Activated CD4-positive, CD25-positive, alpha-beta regulatory T cell treated with anti-CD3 and anti-CD28 coated beads, Interleukin-2, amount 50 U/mL, for 24 hours (primary cell): Measurements from ENCODE around the gene RAB6D.
A peak's percentile ranks its signal among the peaks of the same experiment; 100 is the strongest.
"Not testable (repeated sequence)": the region's sequence is repeated elsewhere in the genome, so short reads cannot be mapped to it uniquely, and the experiment has no call there.

Experiments
- ATAC-seq, 2 donors: fragments of 150-1000 bp; cut with Tn5 transposase; one replicate each; pipeline ENCODE4 v1.10.0; 2021; ENCODE audit warnings: mild to moderate bottlenecking in 1 of 2, moderate library complexity in 1 of 2

RAB6D gene

GRCh38 chr2:131363703-131364186, at the start of gene RAB6D:
Gene RAB6D (minus strand): TSS chr2:131364168. CDS start chr2:131363720, 448 bp downstream.
- not testable (repeated sequence) for ATAC-seq

GRCh38 chr2:131413148-131413747, 49.3 kb upstream of the RAB6D start:
- peak in 1 of 2 donors; percentile 53 for ATAC-seq

- ATAC-seq, result no peak
Observed at GRCh38 chr2:131410173-131410572, 46.2 kb upstream of the RAB6D start.

DNA sequence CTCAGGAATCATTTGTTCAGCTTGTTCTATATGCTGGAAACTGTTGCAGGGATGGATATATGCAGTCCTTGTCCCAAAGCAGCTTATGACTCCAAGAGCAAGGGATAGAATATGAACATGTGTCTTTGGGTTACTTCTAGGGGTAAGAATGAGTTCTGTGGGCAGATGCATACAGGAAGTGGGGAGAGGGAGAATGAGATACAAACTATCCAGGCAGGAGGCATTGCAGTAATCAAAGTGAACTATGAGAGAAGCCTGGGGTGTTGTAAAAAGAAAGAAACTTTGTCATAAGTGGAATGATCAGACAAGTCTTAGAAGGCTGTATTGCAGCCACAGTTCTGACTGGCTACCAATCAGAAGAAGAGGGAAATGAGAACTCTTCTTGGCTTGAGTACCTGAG, 44.8 kb upstream of the RAB6D start:
- ATAC-seq, result no peak

GRCh38 chr2:131408207-131408606, 44.2 kb upstream of the RAB6D start:
- ATAC-seq, result no peak

DNA sequence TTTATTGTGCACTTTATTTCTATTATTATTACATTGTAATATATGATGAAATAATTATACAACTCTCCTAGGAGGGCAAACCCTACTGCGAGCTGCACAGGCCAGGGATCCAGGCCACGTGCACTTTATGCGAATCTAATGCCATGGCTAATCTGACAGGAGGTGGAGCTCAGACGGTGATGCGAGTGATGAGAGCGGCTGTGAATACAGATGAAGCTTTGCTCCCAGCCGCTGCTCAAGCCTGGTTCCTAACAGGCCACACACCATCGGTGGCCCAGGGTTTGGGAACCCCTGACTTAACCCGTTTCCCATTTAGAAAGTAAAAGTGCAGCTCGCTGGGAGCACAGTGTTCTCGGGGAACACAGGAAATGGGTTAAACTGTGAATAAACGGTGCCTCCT, 40.8 kb upstream of the RAB6D start:
- no peak for ATAC-seq

DNA sequence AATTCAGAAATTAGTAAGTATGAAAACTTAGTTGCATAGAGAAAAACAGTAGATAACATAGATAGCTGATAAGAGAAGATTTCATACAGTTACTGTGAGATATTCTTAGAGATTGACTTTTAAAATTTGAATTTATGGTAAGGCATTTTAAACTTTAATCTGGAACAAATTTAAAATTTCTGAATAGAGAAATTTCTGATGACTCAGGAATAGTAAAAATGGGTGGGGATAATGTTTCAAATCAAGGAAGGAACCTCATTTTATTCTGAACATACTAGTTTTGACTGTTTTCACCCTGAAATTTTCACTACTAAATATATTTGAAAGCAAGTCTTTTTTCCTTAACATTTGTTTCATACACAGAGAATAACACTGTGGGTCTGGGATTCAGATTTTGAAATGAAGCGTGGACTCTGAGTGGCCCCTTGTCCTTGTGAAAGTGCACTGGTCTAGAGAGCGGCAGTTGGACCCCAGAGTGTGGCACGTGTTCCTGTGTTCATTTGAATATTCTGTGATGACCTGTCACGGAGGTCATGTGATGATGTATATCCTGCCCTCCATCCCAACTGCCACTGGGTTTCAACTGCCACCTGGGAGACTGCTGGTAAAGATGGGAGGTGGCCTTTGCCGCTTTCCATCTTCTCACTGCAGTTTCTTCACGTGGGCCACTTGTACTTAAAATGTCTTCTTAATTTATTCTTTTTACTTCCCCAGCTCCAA, 38.5 kb upstream of the RAB6D start:
- ATAC-seq, result no peak

- no peak for ATAC-seq
Observed at GRCh38 chr2:131400849-131401248, 36.9 kb upstream of the RAB6D start.

DNA sequence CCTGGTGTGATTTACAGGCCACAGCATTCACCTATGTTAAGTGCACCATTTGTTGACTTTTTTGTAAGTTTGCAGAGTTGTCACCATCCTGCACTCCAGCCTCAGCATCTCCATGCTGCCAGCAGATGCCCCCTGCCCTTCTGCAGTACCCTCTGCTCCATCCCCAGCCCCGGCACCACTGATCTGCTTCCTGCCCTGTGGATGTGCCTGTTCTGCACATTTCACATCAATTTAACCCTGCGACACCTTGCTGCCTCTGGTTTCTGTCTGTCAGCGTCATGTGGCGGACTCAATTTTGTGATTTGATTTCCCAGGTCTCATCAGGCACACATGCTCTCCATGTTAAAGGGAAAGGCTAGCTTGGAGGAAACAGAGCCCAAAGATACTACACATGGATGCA, 36.5 kb upstream of the RAB6D start:
- ATAC-seq, result not testable (repeated sequence)

DNA sequence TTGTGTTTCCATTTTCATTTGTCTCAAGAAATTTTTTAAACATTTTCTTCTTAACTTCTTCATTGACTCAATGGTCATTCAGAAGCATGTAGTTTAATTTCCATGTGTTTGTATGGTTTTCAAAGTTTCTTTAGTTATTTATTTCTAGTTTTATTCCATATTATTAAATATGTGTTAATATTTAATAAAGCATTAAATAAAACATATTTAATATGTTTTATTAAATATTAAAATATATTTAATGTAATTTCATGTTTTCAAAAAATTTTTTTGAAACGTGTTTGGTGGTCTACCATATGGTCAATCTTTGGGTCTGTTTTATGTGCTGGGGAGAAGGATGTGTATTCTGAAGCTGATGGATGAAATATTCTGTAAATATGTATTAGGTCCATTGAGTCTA, 32.2 kb upstream of the RAB6D start:
- ATAC-seq, result not testable (repeated sequence)

GRCh38 chr2:131395024-131395645, 31.2 kb upstream of the RAB6D start:
- ATAC-seq, result not testable (repeated sequence)

- ATAC-seq, result peak in 1 of 2 donors; percentile 36
Observed at GRCh38 chr2:131394147-131394931, 30.4 kb upstream of the RAB6D start.

GRCh38 chr2:131391953-131392352, 28.0 kb upstream of the RAB6D start:
- ATAC-seq, result not testable (repeated sequence)

GRCh38 chr2:131391471-131391870, 27.5 kb upstream of the RAB6D start:
- not testable (repeated sequence) for ATAC-seq

GRCh38 chr2:131390495-131391130, 26.6 kb upstream of the RAB6D start:
- not testable (repeated sequence) for ATAC-seq

DNA sequence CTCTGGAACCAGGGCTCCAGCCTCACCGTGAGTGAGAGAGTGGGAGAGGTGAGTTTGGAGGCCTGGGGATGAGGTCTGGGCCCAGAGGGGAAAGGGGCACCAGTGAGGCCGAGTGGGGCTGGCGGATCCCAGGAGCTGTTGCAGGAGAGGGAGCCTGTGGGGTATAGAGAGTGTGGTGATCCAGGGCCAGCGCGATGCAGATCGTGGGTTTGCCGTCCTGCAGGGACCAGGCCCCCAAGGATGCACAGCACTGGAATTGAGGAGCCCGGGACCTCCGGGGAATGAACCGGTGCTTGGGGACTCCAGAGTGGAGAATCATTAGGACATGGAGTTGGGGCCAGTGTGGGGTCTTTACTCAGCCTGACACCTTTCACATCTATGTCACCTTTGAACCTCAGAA, 25.7 kb upstream of the RAB6D start:
- no peak for ATAC-seq

DNA sequence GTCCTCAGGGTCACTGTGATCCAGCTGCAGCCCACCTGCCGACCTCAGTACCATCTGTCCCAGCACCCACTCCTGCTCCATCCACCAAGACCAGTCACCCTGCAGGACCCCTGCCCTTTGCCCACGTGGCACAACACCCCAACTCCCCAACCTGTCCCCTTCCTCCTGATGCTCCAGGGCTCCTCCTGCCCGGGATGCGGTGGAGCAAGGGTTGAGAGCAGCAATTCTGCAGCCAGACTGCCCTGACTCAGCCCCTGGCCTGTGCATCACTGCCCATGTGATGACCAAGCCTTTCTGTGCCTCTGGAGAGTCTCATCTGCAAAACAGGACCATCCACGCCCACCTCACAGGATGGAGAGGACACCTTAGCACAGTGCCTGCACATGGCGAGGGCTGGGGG, 24.9 kb upstream of the RAB6D start:
- not testable (repeated sequence) for ATAC-seq

- not testable (repeated sequence) for ATAC-seq
Observed at GRCh38 chr2:131373111-131373510, 9.1 kb upstream of the RAB6D start.

DNA sequence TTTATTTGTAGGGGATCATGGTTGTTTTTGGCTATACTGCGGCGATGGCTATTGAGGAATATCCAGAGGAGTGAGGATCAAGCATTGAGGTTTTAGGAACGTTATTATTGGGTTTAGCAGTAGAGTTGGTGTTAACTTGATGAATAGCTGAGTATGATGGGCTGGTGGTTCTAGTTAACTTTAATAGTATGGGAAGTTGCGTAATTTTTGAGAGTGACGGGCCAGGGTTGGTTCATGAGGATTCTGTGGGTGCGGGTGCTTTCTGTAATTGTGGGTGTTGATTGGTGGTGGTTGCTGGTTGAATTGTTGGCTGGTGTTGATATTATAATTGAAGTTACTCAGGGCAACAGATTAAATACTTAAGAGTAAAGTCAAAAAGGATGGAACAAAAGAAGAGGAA, 6.0 kb upstream of the RAB6D start:
- ATAC-seq, result no peak

GRCh38 chr2:131368493-131369066, 4.6 kb upstream of the RAB6D start:
- ATAC-seq, result not testable (repeated sequence)

DNA sequence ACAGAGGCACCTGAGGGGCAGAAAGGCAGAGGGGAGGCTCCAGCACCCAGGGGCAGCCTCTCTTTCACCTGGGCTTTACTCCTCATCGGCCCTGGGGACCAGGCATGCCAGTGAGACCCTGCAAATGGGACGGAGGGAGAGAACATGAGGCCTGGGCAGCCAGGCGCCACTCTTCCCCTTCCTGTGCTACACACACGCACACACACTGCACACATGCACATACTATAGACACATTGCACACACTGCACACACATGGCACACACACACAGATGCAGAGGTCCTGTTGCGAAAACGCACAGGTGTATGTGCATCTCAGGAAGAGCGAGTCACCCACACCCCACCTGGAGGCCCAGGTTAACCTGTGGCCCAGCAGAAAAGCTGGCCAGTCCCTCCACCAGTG, 3.4 kb upstream of the RAB6D start:
- ATAC-seq, result no peak

DNA sequence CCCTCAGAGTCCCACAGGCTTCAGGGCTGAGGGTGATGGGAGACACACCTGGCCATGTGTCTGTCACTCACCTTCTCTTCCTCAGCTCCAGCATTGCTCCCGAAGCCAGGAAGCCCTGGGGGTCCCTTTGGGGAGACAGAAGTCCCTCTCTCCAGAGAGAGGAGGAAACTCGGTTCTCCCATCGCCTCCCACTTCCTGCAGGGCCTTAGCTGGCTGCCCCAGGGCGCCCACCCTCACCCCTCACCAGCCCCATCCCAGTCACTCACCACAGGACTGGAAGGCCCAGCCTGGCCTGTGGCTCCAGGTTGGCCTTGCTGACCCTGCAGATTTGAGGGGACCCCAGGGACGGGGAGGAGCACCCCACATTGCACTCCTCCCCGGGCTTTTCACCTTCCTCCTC, 2.7 kb upstream of the RAB6D start:
- ATAC-seq, result no peak
